SHP77 (cell line): ENCODE data around the gene HAND2.

Experiments used
- DNase-seq, 2 experiments: peaks; one replicate each; lab custom pipeline; 2025; lab: John Stamatoyannopoulos, UW

The HAND2 gene

GRCh38 chr4:173520921-173521466 lies 9.0 kb downstream of the HAND2 start:
- DNase-seq: no peak

GRCh38 chr4:173519111-173520101 lies 10.6 kb downstream of the HAND2 start:
- no peak for DNase-seq

- DNase-seq: no peak
Measured at GRCh38 chr4:173518425-173519102, 11.5 kb downstream of the HAND2 start.

- no peak for DNase-seq
Measured at GRCh38 chr4:173517781-173518424, 12.1 kb downstream of the HAND2 start.

GRCh38 chr4:173516621-173517524 lies 13.2 kb downstream of the HAND2 start:
- no peak for DNase-seq

GRCh38 chr4:173515458-173515857 lies 14.6 kb downstream of the HAND2 start:
- no peak for DNase-seq

- no peak for DNase-seq
Measured at GRCh38 chr4:173514641-173515217, 15.3 kb downstream of the HAND2 start.

DNA sequence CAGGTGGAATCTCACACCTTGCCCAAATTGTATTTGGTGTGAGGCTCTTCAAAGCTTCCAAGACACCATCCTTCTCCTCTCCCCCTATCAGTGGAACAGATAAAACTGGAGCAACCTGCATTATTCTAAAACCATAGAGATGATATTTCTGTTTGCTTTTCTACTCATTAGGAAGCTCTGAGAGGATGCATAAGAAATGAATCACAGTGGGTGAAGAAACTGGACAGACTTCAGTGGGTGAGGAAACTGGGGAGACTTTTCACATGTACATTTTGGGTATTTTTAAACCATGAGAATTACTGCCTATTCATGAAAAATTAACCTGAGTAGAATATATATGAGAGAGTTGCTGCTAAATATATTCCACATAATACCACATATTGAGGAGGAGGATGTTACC lies 16.4 kb downstream of the HAND2 start:
- DNase-seq: no peak

GRCh38 chr4:173511787-173512361 lies 18.2 kb downstream of the HAND2 start:
- DNase-seq: no peak

- no peak for DNase-seq
Measured at GRCh38 chr4:173509036-173510001, 20.7 kb downstream of the HAND2 start.

GRCh38 chr4:173508386-173509035 lies 21.5 kb downstream of the HAND2 start:
- DNase-seq: no peak

DNA sequence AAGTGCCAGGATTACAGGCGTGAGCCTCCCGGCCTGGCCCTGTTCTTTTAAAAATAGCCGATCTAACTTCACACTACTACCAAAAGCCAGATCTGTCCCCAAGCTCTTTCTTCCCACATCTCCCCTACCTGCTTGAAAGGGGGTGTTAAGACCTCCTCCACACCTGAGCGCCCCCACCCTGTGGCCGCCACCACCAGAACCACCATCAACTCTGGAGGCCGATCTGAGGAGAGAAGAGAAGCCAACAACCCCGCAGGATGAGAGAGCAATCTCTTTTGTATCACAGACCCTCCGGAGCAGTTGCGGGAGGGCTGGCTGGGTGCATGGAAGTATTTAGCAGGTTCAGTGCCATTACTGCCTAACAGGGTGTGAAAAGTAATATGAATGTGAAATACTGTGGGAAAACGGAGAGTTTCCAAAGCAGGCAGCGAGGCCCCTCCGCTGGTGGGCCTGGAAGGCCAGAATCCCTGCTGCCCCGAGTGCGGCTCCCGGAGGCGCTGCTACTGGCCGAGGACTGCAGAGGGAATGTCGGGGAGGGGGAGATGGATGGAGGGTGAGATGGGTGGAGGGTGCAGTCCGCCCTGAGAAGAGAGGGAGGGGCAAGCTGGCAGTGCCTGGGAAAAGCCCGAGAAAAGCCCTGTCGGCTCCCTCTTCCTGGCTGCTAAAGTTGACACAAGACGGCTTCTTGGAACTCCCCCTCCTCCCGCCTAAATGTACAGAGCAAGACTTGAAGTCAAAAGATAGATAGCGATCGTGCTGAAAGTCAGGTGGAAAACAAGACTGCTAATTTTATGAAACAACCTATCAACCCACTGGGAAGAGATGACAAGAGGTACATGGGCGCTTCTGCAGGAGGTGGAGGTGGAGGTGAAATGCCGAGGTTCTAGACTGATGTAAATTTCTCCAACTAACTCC lies 22.3 kb downstream of the HAND2 start:
- no peak for DNase-seq

- DNase-seq: no peak
Measured at GRCh38 chr4:173506597-173507211, 23.3 kb downstream of the HAND2 start.

DNA sequence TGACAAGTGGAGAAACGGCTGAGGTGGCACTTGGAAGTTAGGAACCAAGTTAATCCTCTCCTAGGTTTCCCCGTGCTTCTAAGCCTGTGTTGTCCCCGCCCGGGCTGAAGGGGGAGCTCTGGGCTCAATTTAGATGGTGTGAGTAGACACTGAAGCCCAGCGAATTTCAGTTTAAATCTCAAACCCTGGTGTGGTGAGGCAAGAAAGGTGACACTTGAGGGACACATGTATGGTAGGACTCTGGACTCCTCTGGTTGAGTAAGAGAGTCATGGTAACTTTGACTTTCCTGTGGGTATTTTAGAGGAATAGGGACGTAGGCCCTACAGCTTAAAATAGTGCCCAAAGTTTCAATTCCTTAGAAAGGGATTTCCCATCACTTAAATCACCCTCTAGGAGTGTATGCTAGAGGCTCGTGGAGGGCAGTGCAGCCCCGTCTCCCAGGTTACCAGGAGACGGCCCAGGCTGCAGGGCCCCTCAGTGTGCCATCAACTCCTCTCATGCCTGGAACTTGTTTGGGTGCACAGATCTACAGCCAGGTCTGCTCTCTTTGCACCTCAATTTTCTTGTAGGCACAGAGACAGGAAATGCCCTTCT lies 24.0 kb downstream of the HAND2 start:
- peak; percentile 6 to 44 for DNase-seq

DNA sequence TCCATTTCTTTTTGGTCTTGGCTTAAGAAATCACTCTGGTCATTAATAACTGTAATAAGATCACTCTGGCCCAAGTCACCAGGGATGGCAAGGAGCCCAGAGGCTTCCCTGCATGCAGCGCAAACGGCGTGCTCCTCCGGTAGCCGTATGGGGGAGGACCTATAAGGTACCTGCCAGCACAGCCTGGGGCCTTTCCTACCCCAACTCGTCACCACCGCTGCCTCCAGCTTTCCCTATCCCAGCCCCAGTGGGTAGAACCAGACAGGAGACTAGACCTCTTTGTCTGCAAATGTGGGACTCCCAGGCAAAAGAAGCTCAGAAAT lies 25.9 kb downstream of the HAND2 start:
- no peak for DNase-seq

DNA sequence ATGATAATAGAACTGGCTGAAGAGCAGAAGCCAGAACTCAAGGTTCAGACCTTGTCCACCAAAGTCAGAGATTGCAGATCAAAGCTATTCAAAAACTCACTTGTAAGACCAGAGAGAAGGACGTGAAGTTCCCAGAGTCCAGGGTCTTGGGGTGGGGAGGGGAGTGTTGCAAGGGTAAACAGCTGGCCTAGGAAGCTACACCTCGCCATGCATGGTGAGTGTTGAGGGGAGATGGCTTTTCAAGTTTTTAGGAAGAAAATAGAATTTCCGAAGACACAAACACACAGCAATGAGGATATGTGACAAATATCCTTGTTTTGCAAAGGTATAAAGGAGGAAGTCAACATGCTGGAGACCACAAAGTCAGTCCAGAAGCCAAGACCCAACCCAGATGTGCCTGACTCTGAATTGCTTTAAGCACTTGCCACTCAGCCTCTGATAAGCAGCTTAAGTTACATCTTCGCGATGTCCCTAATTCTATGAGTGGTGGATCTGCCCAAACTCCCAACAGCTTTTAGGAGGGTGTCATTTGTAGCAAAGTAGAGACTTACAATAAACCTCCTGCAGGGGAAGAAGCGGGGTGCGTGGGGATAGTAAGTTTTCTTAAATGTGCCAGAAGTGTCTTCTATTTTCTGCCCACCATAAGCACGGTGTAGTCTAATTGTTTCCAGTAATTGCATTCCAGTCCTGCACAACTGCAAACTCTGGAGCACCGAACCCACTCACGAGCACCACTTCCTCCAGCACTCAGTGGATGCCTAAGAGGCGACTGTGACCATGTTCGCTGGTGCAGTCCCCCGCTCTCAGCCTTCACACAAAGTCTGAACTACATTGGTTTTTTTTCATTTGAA lies 26.5 kb downstream of the HAND2 start:
- DNase-seq: no peak
